ENCODE data around the gene LLGL1.

Gene LLGL1

DNA sequence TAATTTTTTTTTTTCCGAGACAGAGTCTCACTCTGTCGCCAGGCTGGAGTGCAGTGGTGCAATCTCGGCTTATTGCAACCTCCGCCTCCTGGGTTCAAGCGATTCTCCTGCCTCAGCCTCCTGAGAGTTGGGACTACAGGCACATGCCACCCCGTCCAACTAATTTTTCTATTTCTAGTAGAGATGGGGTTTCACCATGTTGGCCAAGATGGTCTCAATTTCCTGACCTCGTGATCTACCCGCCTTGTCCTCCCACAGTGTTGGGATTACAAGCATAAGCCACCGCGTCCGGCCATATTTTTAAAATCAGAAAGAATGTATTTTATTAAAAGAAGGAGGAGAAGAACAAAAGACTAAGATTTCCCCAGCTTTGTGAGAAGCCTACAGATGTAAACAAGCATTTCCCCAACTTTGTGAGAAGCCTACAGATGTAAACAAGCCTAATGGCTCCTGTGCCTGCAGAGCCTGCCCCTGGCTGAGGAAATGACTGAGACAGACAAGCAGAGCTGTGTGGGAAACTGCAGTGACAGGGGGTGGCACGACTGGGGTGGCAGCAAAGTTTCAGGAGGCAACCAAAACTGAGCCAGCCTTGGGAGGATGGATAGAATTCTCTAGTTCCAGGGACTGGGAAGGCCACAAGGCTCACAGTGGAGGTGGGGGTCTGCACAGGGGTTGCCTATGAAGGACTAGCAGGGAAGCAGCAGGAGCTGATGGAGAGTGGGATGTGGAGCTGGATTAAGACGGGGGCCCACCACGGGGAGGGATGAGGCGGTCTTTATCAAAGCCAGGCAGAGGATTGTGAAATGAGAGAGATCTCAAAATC is 66.5 kb downstream of the LLGL1 start:
- Histone ChIP-seq H3K4me3 (replicated peaks; ENCODE audit: insufficient read depth, low read length) (no peak overlapping the region), H3K27me3 (ENCODE audit: insufficient read depth, poor library complexity, severe bottlenecking) (no peaks in the 10 kb centered on the region), H3K27ac (replicated peaks) (no peak overlapping the region)
- no peak for DNase-seq (ENCODE audit: low read depth in 1 of 2, low spot score in 1 of 2)
- TF ChIP-seq, protein P1, sequence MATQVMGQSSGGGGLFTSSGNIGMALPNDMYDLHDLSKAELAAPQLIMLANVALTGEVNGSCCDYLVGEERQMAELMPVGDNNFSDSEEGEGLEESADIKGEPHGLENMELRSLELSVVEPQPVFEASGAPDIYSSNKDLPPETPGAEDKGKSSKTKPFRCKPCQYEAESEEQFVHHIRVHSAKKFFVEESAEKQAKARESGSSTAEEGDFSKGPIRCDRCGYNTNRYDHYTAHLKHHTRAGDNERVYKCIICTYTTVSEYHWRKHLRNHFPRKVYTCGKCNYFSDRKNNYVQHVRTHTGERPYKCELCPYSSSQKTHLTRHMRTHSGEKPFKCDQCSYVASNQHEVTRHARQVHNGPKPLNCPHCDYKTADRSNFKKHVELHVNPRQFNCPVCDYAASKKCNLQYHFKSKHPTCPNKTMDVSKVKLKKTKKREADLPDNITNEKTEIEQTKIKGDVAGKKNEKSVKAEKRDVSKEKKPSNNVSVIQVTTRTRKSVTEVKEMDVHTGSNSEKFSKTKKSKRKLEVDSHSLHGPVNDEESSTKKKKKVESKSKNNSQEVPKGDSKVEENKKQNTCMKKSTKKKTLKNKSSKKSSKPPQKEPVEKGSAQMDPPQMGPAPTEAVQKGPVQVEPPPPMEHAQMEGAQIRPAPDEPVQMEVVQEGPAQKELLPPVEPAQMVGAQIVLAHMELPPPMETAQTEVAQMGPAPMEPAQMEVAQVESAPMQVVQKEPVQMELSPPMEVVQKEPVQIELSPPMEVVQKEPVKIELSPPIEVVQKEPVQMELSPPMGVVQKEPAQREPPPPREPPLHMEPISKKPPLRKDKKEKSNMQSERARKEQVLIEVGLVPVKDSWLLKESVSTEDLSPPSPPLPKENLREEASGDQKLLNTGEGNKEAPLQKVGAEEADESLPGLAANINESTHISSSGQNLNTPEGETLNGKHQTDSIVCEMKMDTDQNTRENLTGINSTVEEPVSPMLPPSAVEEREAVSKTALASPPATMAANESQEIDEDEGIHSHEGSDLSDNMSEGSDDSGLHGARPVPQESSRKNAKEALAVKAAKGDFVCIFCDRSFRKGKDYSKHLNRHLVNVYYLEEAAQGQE (IDR thresholded peaks at IDR 0.05; ENCODE audit: insufficient replicate concordance, low read depth) = no peak
- TF ChIP-seq GABPA (IDR thresholded peaks at IDR 0.05; ENCODE audit: low read depth) (no peak), POLR2AphosphoS5 (IDR thresholded peaks at IDR 0.05; ENCODE audit: low read depth) (no peak), SPI1 (IDR thresholded peaks at IDR 0.05; ENCODE audit: borderline replicate concordance, low read depth) (no peak)
- TF ChIP-seq, protein P2, sequence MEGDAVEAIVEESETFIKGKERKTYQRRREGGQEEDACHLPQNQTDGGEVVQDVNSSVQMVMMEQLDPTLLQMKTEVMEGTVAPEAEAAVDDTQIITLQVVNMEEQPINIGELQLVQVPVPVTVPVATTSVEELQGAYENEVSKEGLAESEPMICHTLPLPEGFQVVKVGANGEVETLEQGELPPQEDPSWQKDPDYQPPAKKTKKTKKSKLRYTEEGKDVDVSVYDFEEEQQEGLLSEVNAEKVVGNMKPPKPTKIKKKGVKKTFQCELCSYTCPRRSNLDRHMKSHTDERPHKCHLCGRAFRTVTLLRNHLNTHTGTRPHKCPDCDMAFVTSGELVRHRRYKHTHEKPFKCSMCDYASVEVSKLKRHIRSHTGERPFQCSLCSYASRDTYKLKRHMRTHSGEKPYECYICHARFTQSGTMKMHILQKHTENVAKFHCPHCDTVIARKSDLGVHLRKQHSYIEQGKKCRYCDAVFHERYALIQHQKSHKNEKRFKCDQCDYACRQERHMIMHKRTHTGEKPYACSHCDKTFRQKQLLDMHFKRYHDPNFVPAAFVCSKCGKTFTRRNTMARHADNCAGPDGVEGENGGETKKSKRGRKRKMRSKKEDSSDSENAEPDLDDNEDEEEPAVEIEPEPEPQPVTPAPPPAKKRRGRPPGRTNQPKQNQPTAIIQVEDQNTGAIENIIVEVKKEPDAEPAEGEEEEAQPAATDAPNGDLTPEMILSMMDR (IDR thresholded peaks at IDR 0.05; ENCODE audit: insufficient read depth, low read length) = no peak

Data from HL-60 (cell line).